IMR-90 (cell line): ENCODE measurements around the gene ABI3. TPM values are rescaled to one million over a fixed set of nuclear protein-coding genes. Genes with fewer than 3 reads are reported as not detected.

ENCODE experiments used
- ATAC-seq: fragments of 200-7000 bp; cut with Tn5 transposase; 2 replicates; pipeline ENCODE4 v1.9.1; 2020; ENCODE audit warnings: low read depth, mild to moderate bottlenecking, moderate library complexity
- BruUV-seq: library from RNA; stranded (reverse); fragments of 400-500 nt; replicated peaks from 2 replicates; lab custom pipeline; 2021; lab: Mats Ljungman, UMichigan
- CTCF ChIA-PET: fragments of 300-600 bp; formaldehyde crosslinking; extraction: SDS; loops from one replicate; lab custom pipeline; 2021; ENCODE audit warnings: antibody characterized with exemption; lab: Yijun Ruan, JAX
- POLR2A ChIA-PET: fragments of 300-600 bp; sonication (Branson Sonifier 250); formaldehyde crosslinking; loops from one replicate; lab custom pipeline; 2022; ENCODE audit warnings: antibody characterized with exemption; ENCODE audit not compliant: unreplicated experiment; lab: Charles Lee
- DNase-seq: peaks from one replicate; pipeline ENCODE4 v3.0.0; 2013
- H2AFZ ChIP-seq: replicated peaks from 2 replicates; pipeline ENCODE3; 2013; ENCODE audit warnings: low read length, mild to moderate bottlenecking; ENCODE audit not compliant: poor library complexity
- H2AK5ac ChIP-seq: 2 replicates; pipeline ENCODE4 v1.6.1; 2013; ENCODE audit warnings: low read depth, low read length, inconsistent platforms
- H2AK9ac ChIP-seq: replicated peaks from 2 replicates; pipeline ENCODE3; 2013; ENCODE audit warnings: mild to moderate bottlenecking, low read depth, low read length, moderate library complexity; ENCODE audit not compliant: poor library complexity
- H2BK120ac ChIP-seq: 2 replicates; pipeline ENCODE4 v1.6.1; 2013; ENCODE audit warnings: low read depth, low read length, inconsistent platforms
- H2BK15ac ChIP-seq: 3 replicates; pipeline ENCODE4 v1.6.1; 2013; ENCODE audit warnings: low read depth, low read length, inconsistent platforms
- H2BK20ac ChIP-seq: 2 replicates; pipeline ENCODE4 v1.6.1; 2013; ENCODE audit warnings: low read depth, mild to moderate bottlenecking, inconsistent platforms, low read length, moderate library complexity
- H2BK5ac ChIP-seq: 2 replicates; pipeline ENCODE4 v1.6.1; 2013; ENCODE audit warnings: mild to moderate bottlenecking, low read depth, low read length, inconsistent platforms; ENCODE audit not compliant: poor library complexity, severe bottlenecking
- H3K14ac ChIP-seq: replicated peaks from 2 replicates; pipeline ENCODE4 v1.6.1; 2013; ENCODE audit warnings: low read depth, low read length, inconsistent platforms
- H3K18ac ChIP-seq: 2 replicates; pipeline ENCODE4 v1.6.1; 2013; ENCODE audit warnings: low read depth, low read length, control low read depth
- H3K23ac ChIP-seq: 2 replicates; pipeline ENCODE4 v1.6.1; 2013; ENCODE audit warnings: low read depth, low read length, inconsistent platforms
- H3K27ac ChIP-seq: 2 replicates; pipeline ENCODE4 v1.5.1; 2013; ENCODE audit warnings: mild to moderate bottlenecking, control low read depth, low read length; ENCODE audit not compliant: insufficient read depth
- H3K27me3 ChIP-seq: 2 replicates; pipeline ENCODE4 v1.6.1; 2013; ENCODE audit warnings: low read length; ENCODE audit not compliant: control insufficient read depth, insufficient read depth
- H3K36me3 ChIP-seq: 2 replicates; pipeline ENCODE4 v1.6.1; 2013; ENCODE audit warnings: low read length, mixed read lengths; ENCODE audit not compliant: control insufficient read depth, insufficient read depth
- H3K4ac ChIP-seq: 2 replicates; pipeline ENCODE4 v1.6.1; 2013; ENCODE audit warnings: low read depth, low read length, inconsistent platforms
- H3K4me1 ChIP-seq: 2 replicates; pipeline ENCODE4 v1.6.1; 2013; ENCODE audit warnings: low read length, mixed read lengths; ENCODE audit not compliant: control insufficient read depth, insufficient read depth
- H3K4me2 ChIP-seq: 2 replicates; pipeline ENCODE4 v1.6.1; 2013; ENCODE audit warnings: low read depth, mild to moderate bottlenecking, control low read depth, low read length, moderate library complexity
- H3K4me3 ChIP-seq: 2 replicates; pipeline ENCODE4 v1.5.1; 2013; ENCODE audit warnings: low read depth, mild to moderate bottlenecking, control low read depth, low read length, moderate library complexity; ENCODE audit not compliant: insufficient read depth
- H3K56ac ChIP-seq: 2 replicates; pipeline ENCODE4 v1.6.1; 2013; ENCODE audit warnings: low read length, inconsistent platforms; ENCODE audit not compliant: insufficient read depth; ENCODE audit errors: extremely low read depth
- H3K79me1 ChIP-seq, 2 experiments: 2 replicates each; pipeline ENCODE4 v1.6.1; 2013; ENCODE audit warnings: low read length in 2 of 2, inconsistent platforms in 1 of 2, low read depth in 1 of 2
- H3K9ac ChIP-seq: 2 replicates; pipeline ENCODE4 v1.6.1; 2013; ENCODE audit warnings: low read depth, low read length, control low read depth
- H3K9me1 ChIP-seq: 2 replicates; pipeline ENCODE4 v1.6.1; 2013; ENCODE audit warnings: low read length, inconsistent platforms; ENCODE audit not compliant: insufficient read depth
- H3K9me3 ChIP-seq: 2 replicates; pipeline ENCODE4 v1.6.1; 2013; ENCODE audit warnings: low read length; ENCODE audit not compliant: control insufficient read depth, insufficient read depth
- H4K20me1 ChIP-seq: 2 replicates; pipeline ENCODE4 v1.6.1; 2013; ENCODE audit warnings: low read length, inconsistent platforms; ENCODE audit not compliant: insufficient read depth
- H4K5ac ChIP-seq: 2 replicates; pipeline ENCODE4 v1.6.1; 2013; ENCODE audit warnings: mild to moderate bottlenecking, low read depth, low read length, control low read depth
- H4K8ac ChIP-seq, 2 experiments: 2 replicates each; pipeline ENCODE4 v1.6.1; 2013; ENCODE audit warnings: low read depth in 2 of 2, low read length in 2 of 2, control low read depth in 1 of 2, inconsistent platforms in 1 of 2
- H4K91ac ChIP-seq: 2 replicates; pipeline ENCODE4 v1.6.1; 2013; ENCODE audit warnings: low read depth, low read length, inconsistent platforms; ENCODE audit not compliant: insufficient read depth
- CHD1 ChIP-seq: IDR thresholded peaks from 2 replicates; pipeline ENCODE4 v1.6.1; 2012; ENCODE audit warnings: low read depth, low read length, improper control_type of control experiment
- FOS ChIP-seq: fragments of 150-350 bp; IDR thresholded peaks from 2 replicates; pipeline ENCODE4 v1.6.1; 2016; ENCODE audit warnings: low read depth, low read length
- WGBS, 2 experiments: methylation state at CpG; one replicate each; pipeline versions ENCODE4 v1.1.5 to v1.1.7; 2013; ENCODE audit warnings: missing lambda C conversion rate in 2 of 2; ENCODE audit not compliant: insufficient read length in 1 of 2; ENCODE audit errors: extremely low coverage in 2 of 2; 5-methylcytosine and 5-hydroxymethylcytosine counted together
- dilution Hi-C: fragments of 300-500 bp; cut with HindIII; formaldehyde crosslinking; loops from one replicate; pipeline ENCODE4 v1.14.3; 2018; ENCODE audit warnings: low sequenced_read_pairs; ENCODE audit not compliant: unreplicated experiment
- in situ Hi-C: fragments of 300-500 bp; cut with MboI; formaldehyde crosslinking; loops from 3 replicates; pipeline ENCODE4 v1.14.3; 2019; ENCODE audit warnings: low sequenced_read_pairs, inconsistent platforms, mixed read lengths
- intact Hi-C: fragments of 100-400 bp; cut with micrococcal nuclease; formaldehyde crosslinking; loops from 2 replicates; pipeline ENCODE4 v1.10.0; 2022
- polyA plus RNA-seq, 3 experiments: library from polyadenylated mRNA; depleted of rRNA; stranded (reverse); fragments of >200 nt; gene quantifications; 2 replicates each; pipeline ENCODE4 v1.2.3, GENCODE V29; 2012; ENCODE audit warnings: low replicate concordance in 1 of 3
- total RNA-seq: library from RNA; depleted of rRNA; stranded (reverse); fragments of >200 nt; gene quantifications from 2 replicates; pipeline ENCODE4 v1.2.3, GENCODE V29; 2012

ABI3 gene
- total and polyA plus RNA-seq, 2 of the 4 experiments (the other 2 are of a cell fraction), result 1.1 to 1.2 TPM

- Histone ChIP-seq H3K18ac (no peak overlapping the region), H4K5ac (no peak overlapping the region), H2BK15ac (no peak overlapping the region), H2AK9ac (no peak overlapping the region), H4K20me1 (no peaks in the 10 kb centered on the region), H3K14ac (no peak overlapping the region), H2AFZ (no peak overlapping the region), H4K8ac (no peak overlapping the region), H3K9me3 (no peaks in the 10 kb centered on the region), H3K27me3 (peaks cover 11% of the 10 kb centered on the region; the same call in 1 of the 2 replicates), H2AK5ac (no peak overlapping the region), H2BK120ac (no peak overlapping the region), H3K4me1 (peaks cover 2% of the 10 kb centered on the region), H3K56ac (no peak overlapping the region), H3K9ac (no peak overlapping the region), H3K23ac (no peak overlapping the region), H3K27ac (no peak overlapping the region), H2BK5ac (no peak overlapping the region), H3K36me3 (no peaks in the 10 kb centered on the region), H3K4ac (no peak overlapping the region), H3K9me1 (peaks cover 10% of the 10 kb centered on the region), H3K79me1 (no peaks in the 10 kb centered on the region), H3K4me3 (no peak overlapping the region), H4K91ac (no peak overlapping the region), H2BK20ac (no peak overlapping the region), H3K4me2 (no peak overlapping the region)
- WGBS, 2 experiments, result 100% methylated on average over 2 of the region's 2 CpGs; no CpG with 5 or more reads in 1 of the 2 experiments
- dilution Hi-C loops, result no loop called here
- ATAC-seq, result peak; percentile 53
- in situ Hi-C loops, result no loop called here
- intact Hi-C loops, result no loop called here
- DNase-seq, result peak; percentile 28
- CTCF ChIA-PET, result interaction anchor here (0.5 to 1.8 kb wide), 2 partner anchors 23 to 89 kb away, joined by 3 to 8 read pairs; no protein-coding TSS in a partner anchor
- TF ChIP-seq FOS, result no peak
- no peak for TF ChIP-seq CHD1
- no TSS peak for BruUV-seq
- POLR2A ChIA-PET, result no interaction called here
Measured at GRCh38 chr17:49204516-49204915, 6.0 kb upstream of the ABI3 start.
